GM12878 (cell line): ENCODE results near the gene DISC1.

Experiments used
- CHD1 ChIP-seq: IDR thresholded peaks from 2 replicates; pipeline ENCODE4 v1.6.1; 2012; ENCODE audit warnings: low read depth, low read length, improper control_type of control experiment
- CTCF ChIP-seq, 3 experiments: IDR thresholded peaks in 2 of 3; conservative IDR thresholded peaks in 1 of 3; 2 replicates each; pipeline ENCODE4 v1.5.1; 2011; ENCODE audit warnings: low read depth in 3 of 3, low read length in 3 of 3, mild to moderate bottlenecking in 3 of 3, control low read depth in 2 of 3, moderate library complexity in 2 of 3, inconsistent platforms in 1 of 3, mixed read lengths in 1 of 3; ENCODE audit not compliant: control insufficient read depth in 2 of 3, insufficient read depth in 1 of 3; ENCODE audit errors: extremely low read depth in 1 of 3
- GABPA ChIP-seq: IDR thresholded peaks from 2 replicates; pipeline ENCODE4 v1.6.1; 2014; ENCODE audit warnings: antibody characterized with exemption, low read depth, mild to moderate bottlenecking, inconsistent platforms
- JUNB ChIP-seq: IDR thresholded peaks from 2 replicates; pipeline ENCODE4 v1.6.1; 2016; ENCODE audit warnings: antibody characterized with exemption, mild to moderate bottlenecking
- PBX3 ChIP-seq: IDR thresholded peaks from 2 replicates; pipeline ENCODE4 v1.6.1; 2011; ENCODE audit warnings: mild to moderate bottlenecking, low read depth, low read length, moderate library complexity; ENCODE audit not compliant: insufficient replicate concordance
- SMC3 ChIP-seq: IDR thresholded peaks from 2 replicates; pipeline ENCODE4 v1.6.1; 2011; ENCODE audit warnings: low read length, improper control_type of control experiment, borderline replicate concordance

DNA sequence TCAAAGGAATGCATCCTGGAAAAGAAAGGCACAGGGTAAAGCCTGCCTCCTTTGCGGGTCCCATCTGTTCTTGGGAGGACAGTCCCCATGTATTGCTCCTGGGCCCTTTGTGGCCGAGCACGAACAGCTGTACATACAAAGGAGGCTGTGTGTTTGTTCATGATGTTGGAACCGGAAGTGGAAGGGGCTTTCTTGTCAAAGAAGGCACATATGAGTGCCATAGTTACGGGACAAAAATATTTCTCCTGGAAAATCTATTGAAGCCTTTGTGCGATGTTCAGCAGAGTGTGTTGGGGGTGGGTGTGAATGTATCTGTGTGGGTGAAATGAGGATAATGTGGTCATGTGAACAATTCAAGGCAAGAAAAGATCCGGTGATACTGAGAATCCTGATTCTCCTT, 297.6 kb downstream of the DISC1 start:
- TF ChIP-seq GABPA (no peak), PBX3 (no peak), CTCF (IDR thresholded peaks at IDR 0.05 in 2 of 3, conservative IDR thresholded peaks at IDR 0.05 in 1 of 3; ENCODE audit: control insufficient read depth in 2 of 3, extremely low read depth in 1 of 3, insufficient read depth in 1 of 3, low read depth in 3 of 3, low read length in 3 of 3) (no peak), SMC3 (no peak), CHD1 (no peak), JUNB (no peak)
